ENCODE results near the gene SENP5. TPM values are rescaled to one million over a fixed set of nuclear protein-coding genes. Genes with fewer than 3 reads are reported as not detected.

SENP5 gene
- total RNA-seq, 2 donors from 2014 or later, result 13.2 to 46.8 TPM

DNA sequence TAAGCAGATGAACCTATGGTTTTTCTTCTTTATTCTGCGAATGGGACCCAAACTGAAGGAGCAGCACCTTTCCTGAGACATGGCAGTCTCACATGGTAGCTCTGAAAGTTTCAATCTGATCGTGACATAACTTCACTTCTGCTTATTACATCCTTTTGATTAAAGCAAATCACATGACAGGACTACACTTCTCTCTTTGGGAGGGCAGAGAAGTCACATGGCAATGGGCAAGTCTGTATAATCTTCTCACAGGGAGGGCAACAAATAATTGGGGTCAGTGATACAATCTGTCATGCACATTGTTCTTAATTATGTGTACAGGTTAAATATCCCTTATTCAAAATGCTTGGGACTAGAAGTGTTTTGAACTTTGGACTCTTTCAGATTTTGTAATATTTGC, 53.0 kb downstream of the SENP5 start:
- 49 to 71% methylated on average over 2 of the region's 2 CpGs for WGBS, 2 donors
- Histone ChIP-seq H3K4me1 (no peaks in the 10 kb centered on the region), H3K4me3 (no peak overlapping the region), H3K27me3 (no peaks in the 10 kb centered on the region), H3K36me3 (replicated peaks in 1 of 2; ENCODE audit: insufficient read depth in 1 of 2, low read depth in 2 of 2) (peaks cover 0 to 7% of the 10 kb centered on the region in 2 donors), H3K27ac (no peak overlapping the region), H3K9me3 (no peaks in the 10 kb centered on the region)
- DNase-seq, result no peak
- ATAC-seq, result no peak
- no peak for TF ChIP-seq POLR2A (IDR thresholded peaks at IDR 0.05)
- TF ChIP-seq, protein P1, sequence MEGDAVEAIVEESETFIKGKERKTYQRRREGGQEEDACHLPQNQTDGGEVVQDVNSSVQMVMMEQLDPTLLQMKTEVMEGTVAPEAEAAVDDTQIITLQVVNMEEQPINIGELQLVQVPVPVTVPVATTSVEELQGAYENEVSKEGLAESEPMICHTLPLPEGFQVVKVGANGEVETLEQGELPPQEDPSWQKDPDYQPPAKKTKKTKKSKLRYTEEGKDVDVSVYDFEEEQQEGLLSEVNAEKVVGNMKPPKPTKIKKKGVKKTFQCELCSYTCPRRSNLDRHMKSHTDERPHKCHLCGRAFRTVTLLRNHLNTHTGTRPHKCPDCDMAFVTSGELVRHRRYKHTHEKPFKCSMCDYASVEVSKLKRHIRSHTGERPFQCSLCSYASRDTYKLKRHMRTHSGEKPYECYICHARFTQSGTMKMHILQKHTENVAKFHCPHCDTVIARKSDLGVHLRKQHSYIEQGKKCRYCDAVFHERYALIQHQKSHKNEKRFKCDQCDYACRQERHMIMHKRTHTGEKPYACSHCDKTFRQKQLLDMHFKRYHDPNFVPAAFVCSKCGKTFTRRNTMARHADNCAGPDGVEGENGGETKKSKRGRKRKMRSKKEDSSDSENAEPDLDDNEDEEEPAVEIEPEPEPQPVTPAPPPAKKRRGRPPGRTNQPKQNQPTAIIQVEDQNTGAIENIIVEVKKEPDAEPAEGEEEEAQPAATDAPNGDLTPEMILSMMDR (IDR thresholded peaks at IDR 0.05), result no peak
- intact Hi-C loops (cut with DNase I), result no loop called here

GRCh38 chr3:196927571-196928453, 60.1 kb downstream of the SENP5 start:
- Histone ChIP-seq H3K27ac (no peak overlapping the region), H3K9me3 (no peaks in the 10 kb centered on the region), H3K36me3 (replicated peaks in 1 of 2; ENCODE audit: insufficient read depth in 1 of 2, low read depth in 2 of 2) (peaks cover 0 to 13% of the 10 kb centered on the region in 2 donors), H3K4me1 (no peaks in the 10 kb centered on the region), H3K27me3 (no peaks in the 10 kb centered on the region), H3K4me3 (no peak overlapping the region)
- TF ChIP-seq, protein P1 (IDR thresholded peaks at IDR 0.05), result no peak
- no peak for TF ChIP-seq POLR2A (IDR thresholded peaks at IDR 0.05)
- intact Hi-C loops (cut with DNase I), result no loop called here
- ATAC-seq, result no peak
- WGBS, 2 donors, result 95% methylated on average over 7 of the region's 7 CpGs
- no peak for DNase-seq

GRCh38 chr3:196931157-196931556, 63.4 kb downstream of the SENP5 start:
- H3K4me3 ChIP-seq, result no peak overlapping the region
- H3K36me3 ChIP-seq (replicated peaks in 1 of 2; ENCODE audit: insufficient read depth in 1 of 2, low read depth in 2 of 2), result peaks cover 6 to 17% of the 10 kb centered on the region in 2 donors
- no peak for DNase-seq
- no peak for TF ChIP-seq POLR2A (IDR thresholded peaks at IDR 0.05)
- TF ChIP-seq, protein P1 (IDR thresholded peaks at IDR 0.05), result no peak
- intact Hi-C loops (cut with DNase I), result no loop called here
- no peaks in the 10 kb centered on the region for H3K4me1 ChIP-seq
- H3K9me3 ChIP-seq, result no peaks in the 10 kb centered on the region
- no peaks in the 10 kb centered on the region for H3K27me3 ChIP-seq
- 85 to 91% methylated on average over 4 of the region's 4 CpGs for WGBS, 2 donors
- ATAC-seq, result no peak
- no peak overlapping the region for H3K27ac ChIP-seq

DNA sequence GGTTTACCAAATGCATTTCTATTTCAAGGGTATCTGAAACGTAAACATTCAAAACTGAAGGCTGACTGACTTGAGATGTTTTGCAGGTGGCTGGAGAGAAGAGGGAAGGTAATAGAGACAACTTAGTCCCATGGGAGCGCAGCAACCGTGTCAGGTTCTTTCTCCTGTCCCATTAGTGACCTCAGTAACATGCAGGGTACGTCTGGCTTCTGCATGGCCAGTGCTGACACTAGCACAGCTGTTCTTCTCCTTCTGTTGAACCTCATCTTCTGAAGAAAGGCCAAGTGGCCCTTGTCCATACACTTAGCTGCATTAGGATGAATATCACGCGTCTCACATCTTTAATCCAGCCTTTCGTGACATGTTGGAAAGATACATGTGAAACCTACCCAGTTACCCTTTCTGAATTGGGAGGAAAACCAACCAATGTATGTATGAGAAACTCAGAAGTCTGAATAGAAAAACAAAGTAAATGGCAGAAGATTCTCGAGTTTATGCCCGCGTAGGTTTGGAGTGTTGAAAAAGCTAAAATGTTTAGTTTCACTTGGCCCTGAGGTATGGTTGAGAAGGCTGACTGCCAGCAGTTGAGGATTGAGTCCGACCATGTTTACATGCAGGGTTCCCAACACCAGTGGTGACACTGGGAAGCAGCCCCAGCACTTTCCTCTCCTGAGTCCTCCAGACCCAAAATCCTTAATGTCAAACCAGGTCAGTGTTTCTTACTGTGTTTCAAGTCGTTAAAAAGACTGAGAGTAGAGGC, 64.3 kb downstream of the SENP5 start:
- peaks cover 6 to 24% of the 10 kb centered on the region in 2 donors for H3K36me3 ChIP-seq (replicated peaks in 1 of 2; ENCODE audit: insufficient read depth in 1 of 2, low read depth in 2 of 2)
- 87 to 91% methylated on average over 12 of the region's 12 CpGs for WGBS, 2 donors
- DNase-seq (no peak), ATAC-seq (no peak)
- H3K9me3 ChIP-seq, result no peaks in the 10 kb centered on the region
- no peaks in the 10 kb centered on the region for H3K4me1 ChIP-seq
- no peak overlapping the region for H3K4me3 ChIP-seq
- H3K27me3 ChIP-seq, result no peaks in the 10 kb centered on the region
- TF ChIP-seq POLR2A (IDR thresholded peaks at IDR 0.05), result no peak
- TF ChIP-seq, protein P1 (IDR thresholded peaks at IDR 0.05), result no peak
- intact Hi-C loops (cut with DNase I), result no loop called here
- no peak overlapping the region for H3K27ac ChIP-seq
